GM12865 (cell line): ENCODE results near the gene NME9.
A peak's percentile ranks its signal among the peaks of the same experiment; 100 is the strongest.

Experiments used
- DNase-seq: peaks from one replicate; pipeline ENCODE4 v3.0.0; 2010; ENCODE audit warnings: low read depth
- H3K4me3 ChIP-seq: 2 replicates; pipeline ENCODE4 v1.5.1; 2011; ENCODE audit warnings: mild to moderate bottlenecking, low read depth, low read length, control low read depth
- CTCF ChIP-seq: IDR thresholded peaks from 2 replicates; pipeline ENCODE4 v1.5.1; 2011; ENCODE audit warnings: low read length, control low read depth, low read depth, inconsistent platforms; ENCODE audit not compliant: insufficient read depth; ENCODE audit errors: missing control alignments

The NME9 gene

GRCh38 chr3:138265745-138266144 lies 63.9 kb downstream of the NME9 start:
- no peak for DNase-seq
- H3K4me3 ChIP-seq: no peak overlapping the region
- TF ChIP-seq CTCF: no peak

GRCh38 chr3:138263104-138263503 lies 66.5 kb downstream of the NME9 start:
- no peak for TF ChIP-seq CTCF
- H3K4me3 ChIP-seq: no peak overlapping the region

GRCh38 chr3:138260611-138261010 lies 69.0 kb downstream of the NME9 start:
- DNase-seq: no peak
- no peak for TF ChIP-seq CTCF
- no peak overlapping the region for H3K4me3 ChIP-seq

More at GRCh38 chr3:138263104-138263503, 66.5 kb downstream of the NME9 start:
- no peak for DNase-seq

- no peak overlapping the region for H3K4me3 ChIP-seq
- TF ChIP-seq CTCF: no peak
- DNase-seq: no peak
These were observed 70.5 kb downstream of the NME9 start for GRCh38 chr3:138259126-138259525.

GRCh38 chr3:138257986-138258385 lies 71.7 kb downstream of the NME9 start:
- H3K4me3 ChIP-seq: no peak overlapping the region
- DNase-seq: peak; percentile 6
- no peak for TF ChIP-seq CTCF

GRCh38 chr3:138256022-138256421 lies 73.6 kb downstream of the NME9 start:
- no peak for TF ChIP-seq CTCF
- DNase-seq: no peak

GRCh38 chr3:138254216-138254615 lies 75.4 kb downstream of the NME9 start:
- no peak overlapping the region for H3K4me3 ChIP-seq
- no peak for TF ChIP-seq CTCF
- no peak for DNase-seq

More at GRCh38 chr3:138256022-138256421, 73.6 kb downstream of the NME9 start:
- no peak overlapping the region for H3K4me3 ChIP-seq
